Measurements from ENCODE around the gene PHACTR2. TPM values are rescaled to one million over a fixed set of nuclear protein-coding genes. Genes with fewer than 3 reads are reported as not detected.

PHACTR2 gene
- total RNA-seq, 1 donor, result 15.1 TPM

GRCh38 chr6:143802833-143803565 is 125.2 kb downstream of the PHACTR2 start:
- DNase-seq (ENCODE audit: low read depth in 2 of 3, low spot score in 2 of 3), result no peak

GRCh38 chr6:143803769-143804568 is 126.2 kb downstream of the PHACTR2 start:
- no peak for DNase-seq (ENCODE audit: low read depth in 2 of 3, low spot score in 2 of 3)

GRCh38 chr6:143804835-143805239 is 127.1 kb downstream of the PHACTR2 start:
- DNase-seq (ENCODE audit: low read depth in 2 of 3, low spot score in 2 of 3), result no peak

GRCh38 chr6:143806282-143807102 is 128.7 kb downstream of the PHACTR2 start:
- peak in 2 of 3 donors; percentile 18 to 28 for DNase-seq (ENCODE audit: low read depth in 2 of 3, low spot score in 2 of 3)

- no peak for DNase-seq (ENCODE audit: low read depth in 2 of 3, low spot score in 2 of 3)
Observed at GRCh38 chr6:143807103-143807772, 129.5 kb downstream of the PHACTR2 start.

- DNase-seq (ENCODE audit: low read depth in 2 of 3, low spot score in 2 of 3), result no peak
Observed at GRCh38 chr6:143810745-143811144, 133.0 kb downstream of the PHACTR2 start.

- DNase-seq (ENCODE audit: low read depth in 2 of 3, low spot score in 2 of 3), result no peak
Observed at GRCh38 chr6:143811501-143812157, 133.9 kb downstream of the PHACTR2 start.

- DNase-seq (ENCODE audit: low read depth in 2 of 3, low spot score in 2 of 3), result no peak
Observed at GRCh38 chr6:143817621-143818020, 139.9 kb downstream of the PHACTR2 start.

- DNase-seq (ENCODE audit: low read depth in 2 of 3, low spot score in 2 of 3), result no peak
Observed at GRCh38 chr6:143821359-143821758, 143.6 kb downstream of the PHACTR2 start.

- no peak for DNase-seq (ENCODE audit: low read depth in 2 of 3, low spot score in 2 of 3)
Observed at GRCh38 chr6:143822584-143823024, 144.8 kb downstream of the PHACTR2 start.

GRCh38 chr6:143823548-143823947 is 145.8 kb downstream of the PHACTR2 start:
- no peak for DNase-seq (ENCODE audit: low read depth in 2 of 3, low spot score in 2 of 3)

GRCh38 chr6:143828572-143828971 is 150.8 kb downstream of the PHACTR2 start:
- DNase-seq (ENCODE audit: low read depth in 2 of 3, low spot score in 2 of 3), result no peak

GRCh38 chr6:143836150-143836549 is 158.4 kb downstream of the PHACTR2 start:
- DNase-seq (ENCODE audit: low read depth in 2 of 3, low spot score in 2 of 3), result no peak

- no peak for DNase-seq (ENCODE audit: low read depth in 2 of 3, low spot score in 2 of 3)
Observed at GRCh38 chr6:143838395-143838794, 160.6 kb downstream of the PHACTR2 start.

GRCh38 chr6:143839196-143839595 is 161.4 kb downstream of the PHACTR2 start:
- DNase-seq (ENCODE audit: low read depth in 2 of 3, low spot score in 2 of 3), result no peak

- no peak for DNase-seq (ENCODE audit: low read depth in 2 of 3, low spot score in 2 of 3)
Observed at GRCh38 chr6:143840595-143841265, 163.0 kb downstream of the PHACTR2 start.

- DNase-seq (ENCODE audit: low read depth in 2 of 3, low spot score in 2 of 3), result no peak
Observed at GRCh38 chr6:143842461-143842901, 164.7 kb downstream of the PHACTR2 start.

- peak; percentile 74 to 98 (median 95) for DNase-seq (ENCODE audit: low read depth in 2 of 3, low spot score in 2 of 3)
Observed at GRCh38 chr6:143842902-143843676, 165.3 kb downstream of the PHACTR2 start, which contains the start of gene LTV1. Gene LTV1 (plus strand): TSS chr6:143843338. CDS start chr6:143843478, 140 bp downstream.

GRCh38 chr6:143843677-143843999 is 165.9 kb downstream of the PHACTR2 start:
- peak in 1 of 3 donors; percentile 68 for DNase-seq (ENCODE audit: low read depth in 2 of 3, low spot score in 2 of 3)
